Aorta (tissue), 5 donors: ENCODE results near the gene USP48. TPM values are rescaled to one million over a fixed set of nuclear protein-coding genes. Genes with fewer than 3 reads are reported as not detected.

Experiments used
- ATAC-seq: fragments of 200-7000 bp; cut with Tn5 transposase; one replicate; pipeline ENCODE4 v1.9.1; 2022; ENCODE audit warnings: moderate library complexity; ENCODE audit not compliant: low FRiP score
- DNase-seq, 2 donors: peaks; one replicate each; pipeline ENCODE4 v3.0.0-alpha.2; 2020
- H3K27ac ChIP-seq, 2 donors: one replicate each; pipeline ENCODE4 v1.5.1; 2013; ENCODE audit warnings: low read length in 2 of 2, mild to moderate bottlenecking in 2 of 2, moderate library complexity in 2 of 2, control low read depth in 1 of 2, inconsistent platforms in 1 of 2, low read depth in 1 of 2
- H3K27me3 ChIP-seq, 2 donors: one replicate each; pipeline ENCODE4 v1.6.1; 2013; ENCODE audit warnings: control low read depth in 1 of 2, low read length in 1 of 2, mild to moderate bottlenecking in 1 of 2, moderate library complexity in 1 of 2; ENCODE audit not compliant: insufficient read depth in 2 of 2, control insufficient read depth in 1 of 2
- H3K36me3 ChIP-seq, 2 donors: one replicate each; pipeline ENCODE4 v1.6.1; 2013; ENCODE audit warnings: control low read depth in 1 of 2, low read length in 1 of 2, mild to moderate bottlenecking in 1 of 2; ENCODE audit not compliant: insufficient read depth in 2 of 2, control insufficient read depth in 1 of 2
- H3K4me1 ChIP-seq, 2 donors: one replicate each; pipeline ENCODE4 v1.6.1; 2013; ENCODE audit warnings: low read length in 2 of 2, control low read depth in 1 of 2, mild to moderate bottlenecking in 1 of 2, moderate library complexity in 1 of 2; ENCODE audit not compliant: insufficient read depth in 2 of 2, control insufficient read depth in 1 of 2
- H3K4me3 ChIP-seq, 2 donors: one replicate each; pipeline ENCODE4 v1.5.1; 2013; ENCODE audit warnings: low read length in 2 of 2, control low read depth in 1 of 2, mild to moderate bottlenecking in 1 of 2
- H3K9me3 ChIP-seq: one replicate; pipeline ENCODE4 v1.6.1; 2013; ENCODE audit warnings: mild to moderate bottlenecking, low read length; ENCODE audit not compliant: control insufficient read depth
- WGBS, 2 donors: extraction: QIAGEN DNeasy Blood & Tissue Kit; methylation state at CpG; one replicate each; pipeline ENCODE4 v1.1.7; 2013; 5-methylcytosine and 5-hydroxymethylcytosine counted together
- intact Hi-C, 2 donors: fragments of 100-400 bp; cut with DNase I; formaldehyde crosslinking; loops; one replicate each; pipeline versions ENCODE4 v1.14.2 to v1.15.0; 2022
- polyA plus RNA-seq, 2 donors: library from polyadenylated mRNA; stranded (reverse); fragments of 200-250 nt; gene quantifications; one replicate each; pipeline ENCODE4 v1.2.3, GENCODE V29; 2013
- total RNA-seq, 2 donors: library from RNA; stranded (reverse); fragmentation: NEBNext Ultra II Directional; extraction: Animal tissue kit (Norgen Biotek cat#: 25700); gene quantifications; one replicate each; pipeline ENCODE4 v1.2.1, GENCODE V29; 2021
- donor health status: healthy with polysubstance abuse.
- donor health status: Bipolar disorder and iron deficiency.
- donor health status: DM: no; HTN: no; CAD: no.
- donor health status: DM: no; HTN: no; CAD: no.
- donor health status: DM: yes; HTN: yes; CAD: no.

Gene USP48
- total and polyA plus RNA-seq, 4 donors, result 16.2 to 90.1 (median 43.2) TPM

DNA sequence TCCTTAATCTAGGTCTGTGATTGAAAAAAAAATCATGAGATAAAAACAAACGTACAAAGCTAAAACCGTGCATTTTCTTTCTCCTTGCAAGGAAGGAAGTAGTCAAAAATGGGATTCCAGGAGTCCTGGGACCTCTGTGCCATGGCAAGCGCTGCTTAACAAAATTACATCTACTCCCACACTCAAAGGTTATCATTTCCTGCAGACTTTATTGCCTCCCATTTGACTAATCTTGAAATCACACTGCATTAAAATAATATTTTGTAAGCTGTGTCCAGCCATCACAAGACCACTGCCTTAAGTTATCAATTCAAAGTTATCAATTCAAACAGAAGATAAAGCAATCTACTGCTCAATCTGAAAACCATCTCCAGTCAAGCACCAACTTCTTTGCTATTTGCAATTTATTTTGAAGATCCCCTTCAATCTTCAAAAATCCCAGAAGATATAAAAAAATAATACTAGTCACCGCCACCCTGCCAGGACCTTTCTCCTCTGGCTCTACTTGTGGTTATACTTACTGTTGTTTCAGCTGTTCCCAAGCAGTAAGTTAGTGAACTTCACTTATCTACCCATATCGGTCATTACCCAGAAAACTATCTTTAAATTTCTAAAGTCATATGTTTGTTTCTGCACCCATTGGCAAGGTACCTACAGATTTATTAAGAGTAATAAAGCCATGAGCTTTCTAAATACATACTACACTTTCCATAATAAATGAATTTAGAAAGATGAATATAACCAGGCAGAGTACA is 75.7 kb downstream of the USP48 start:
- no peak overlapping the region for H3K27ac ChIP-seq

DNA sequence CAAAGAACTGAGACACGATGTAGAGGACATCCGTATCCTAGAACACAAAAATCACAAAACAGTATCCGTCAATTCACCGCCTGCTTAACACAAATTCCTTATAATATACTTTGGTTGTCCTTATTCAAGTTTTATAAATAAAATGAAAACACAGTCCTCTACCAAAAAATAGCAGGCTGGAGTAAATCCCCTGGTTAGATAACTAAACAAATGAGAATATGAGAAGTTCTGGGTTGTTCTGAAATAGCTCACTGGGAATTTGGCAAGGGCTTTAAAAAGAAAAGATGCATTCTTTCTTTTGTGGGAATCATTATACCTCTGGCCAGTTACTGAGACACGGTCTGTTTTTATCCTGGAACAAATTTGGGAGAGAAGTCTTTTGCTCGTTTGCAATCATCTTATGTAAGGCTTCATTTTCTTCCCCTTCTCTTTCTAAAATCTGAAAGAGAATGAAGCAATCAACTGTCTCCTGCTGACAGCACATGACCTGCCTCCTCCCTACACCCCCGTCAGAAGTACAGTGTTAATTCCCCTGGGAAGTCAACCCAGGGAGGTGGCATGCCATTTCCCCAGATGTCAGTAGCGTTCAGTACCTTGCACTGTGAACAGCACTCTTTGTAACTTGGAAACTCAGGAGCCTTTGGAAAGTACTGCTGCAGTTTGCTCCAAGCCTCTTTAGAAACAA is 76.7 kb downstream of the USP48 start:
- no peaks in the 10 kb centered on the region for H3K9me3 ChIP-seq
- H3K4me1 ChIP-seq, result no peaks in the 10 kb centered on the region
- peaks cover 9 to 10% of the 10 kb centered on the region in 2 donors for H3K36me3 ChIP-seq
- 54 to 55% methylated on average over 8 of the region's 8 CpGs for WGBS, 2 donors
- no peaks in the 10 kb centered on the region for H3K27me3 ChIP-seq
- no peak overlapping the region for H3K4me3 ChIP-seq
- ATAC-seq (no peak), DNase-seq (no peak)
- H3K27ac ChIP-seq, result no peak overlapping the region
- intact Hi-C loops, result no loop called here

More for the DNA sequence above, 75.7 kb downstream of the USP48 start:
- no peak for ATAC-seq
- Histone ChIP-seq H3K4me1 (no peaks in the 10 kb centered on the region), H3K4me3 (no peak overlapping the region), H3K27me3 (no peaks in the 10 kb centered on the region), H3K36me3 (peaks cover 10% of the 10 kb centered on the region in 2 donors), H3K9me3 (no peaks in the 10 kb centered on the region)
- intact Hi-C loops, result no loop called here
- WGBS, 2 donors, result 49 to 54% methylated on average over 5 of the region's 5 CpGs
- no peak for DNase-seq

- Histone ChIP-seq H3K27me3 (no peaks in the 10 kb centered on the region), H3K4me3 (no peak overlapping the region), H3K4me1 (no peaks in the 10 kb centered on the region), H3K27ac (no peak overlapping the region), H3K36me3 (peaks cover 6 to 10% of the 10 kb centered on the region in 2 donors), H3K9me3 (no peaks in the 10 kb centered on the region)
- ATAC-seq (no peak), DNase-seq (no peak)
- intact Hi-C loops, result no loop called here
- 60% methylated on average over 4 of the region's 4 CpGs for WGBS, 2 donors
Measured at GRCh38 chr1:21705303-21705980, 77.5 kb downstream of the USP48 start.

GRCh38 chr1:21704145-21704544 is 78.8 kb downstream of the USP48 start:
- Histone ChIP-seq H3K4me1 (no peaks in the 10 kb centered on the region), H3K36me3 (peaks cover 6 to 10% of the 10 kb centered on the region in 2 donors), H3K9me3 (no peaks in the 10 kb centered on the region), H3K27me3 (no peaks in the 10 kb centered on the region), H3K4me3 (no peak overlapping the region), H3K27ac (no peak overlapping the region)
- ATAC-seq (no peak), DNase-seq (no peak)
- intact Hi-C loops, result no loop called here
- WGBS, 2 donors, result 92 to 95% methylated on average over 5 of the region's 5 CpGs

- ATAC-seq, result no peak
- 50 to 54% methylated on average over 3 of the region's 3 CpGs for WGBS, 2 donors
- peaks cover 6 to 10% of the 10 kb centered on the region in 2 donors for H3K36me3 ChIP-seq
Measured at GRCh38 chr1:21703318-21703963, 79.5 kb downstream of the USP48 start.

GRCh38 chr1:21702780-21703179 is 80.2 kb downstream of the USP48 start:
- no peaks in the 10 kb centered on the region for H3K9me3 ChIP-seq
- H3K4me3 ChIP-seq, result no peak overlapping the region
- intact Hi-C loops, result no loop called here
- no peaks in the 10 kb centered on the region for H3K4me1 ChIP-seq
- 89 to 90% methylated on average over 4 of the region's 4 CpGs for WGBS, 2 donors
- peaks cover 6 to 10% of the 10 kb centered on the region in 2 donors for H3K36me3 ChIP-seq
- no peaks in the 10 kb centered on the region for H3K27me3 ChIP-seq
- ATAC-seq, result no peak
- H3K27ac ChIP-seq, result no peak overlapping the region
- no peak for DNase-seq

More at GRCh38 chr1:21703318-21703963, 79.5 kb downstream of the USP48 start:
- H3K4me3 ChIP-seq, result no peak overlapping the region
- intact Hi-C loops, result no loop called here
- H3K4me1 ChIP-seq, result no peaks in the 10 kb centered on the region
- H3K27ac ChIP-seq, result no peak overlapping the region
- H3K9me3 ChIP-seq, result no peaks in the 10 kb centered on the region
- no peaks in the 10 kb centered on the region for H3K27me3 ChIP-seq
- DNase-seq, result no peak

GRCh38 chr1:21701401-21701800 is 81.5 kb downstream of the USP48 start:
- no peak overlapping the region for H3K4me3 ChIP-seq
- H3K9me3 ChIP-seq, result no peaks in the 10 kb centered on the region
- DNase-seq, result no peak
- H3K36me3 ChIP-seq, result peaks cover 6 to 10% of the 10 kb centered on the region in 2 donors
- 89 to 94% methylated on average over 6 of the region's 6 CpGs for WGBS, 2 donors
- no peak overlapping the region for H3K27ac ChIP-seq
- intact Hi-C loops, result no loop called here
- no peaks in the 10 kb centered on the region for H3K27me3 ChIP-seq
- no peaks in the 10 kb centered on the region for H3K4me1 ChIP-seq
- no peak for ATAC-seq

DNA sequence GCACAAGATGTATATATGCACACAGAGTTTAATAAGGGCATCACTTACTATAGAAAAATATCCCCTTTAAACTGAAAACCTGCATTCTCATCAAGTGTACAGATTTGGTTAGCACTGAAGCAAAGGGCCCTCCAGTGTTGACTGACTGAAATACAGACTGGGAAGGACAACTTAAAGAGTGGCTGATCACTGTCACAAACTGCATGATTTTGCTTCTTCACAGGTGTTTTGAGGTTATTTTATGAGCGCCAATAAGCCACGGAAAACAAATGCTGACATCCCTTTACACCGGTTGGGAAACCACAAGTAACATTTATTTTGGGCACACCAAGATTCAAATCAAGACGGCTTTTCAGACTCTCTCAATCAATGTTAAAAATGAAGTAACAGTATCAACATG is 82.9 kb downstream of the USP48 start:
- intact Hi-C loops, result no loop called here
- H3K4me1 ChIP-seq, result no peaks in the 10 kb centered on the region
- ATAC-seq (no peak), DNase-seq (no peak)
- no peaks in the 10 kb centered on the region for H3K27me3 ChIP-seq
- no peak overlapping the region for H3K4me3 ChIP-seq
- H3K9me3 ChIP-seq, result no peaks in the 10 kb centered on the region
- no peak overlapping the region for H3K27ac ChIP-seq
- 82 to 91% methylated on average over 4 of the region's 4 CpGs for WGBS, 2 donors
- peaks cover 4 to 10% of the 10 kb centered on the region in 2 donors for H3K36me3 ChIP-seq
